Measurements from ENCODE around the gene PALLD.
"Not testable (repeated sequence)": the region's sequence is repeated elsewhere in the genome, so short reads cannot be mapped to it uniquely, and the experiment has no call there.

The PALLD gene

DNA sequence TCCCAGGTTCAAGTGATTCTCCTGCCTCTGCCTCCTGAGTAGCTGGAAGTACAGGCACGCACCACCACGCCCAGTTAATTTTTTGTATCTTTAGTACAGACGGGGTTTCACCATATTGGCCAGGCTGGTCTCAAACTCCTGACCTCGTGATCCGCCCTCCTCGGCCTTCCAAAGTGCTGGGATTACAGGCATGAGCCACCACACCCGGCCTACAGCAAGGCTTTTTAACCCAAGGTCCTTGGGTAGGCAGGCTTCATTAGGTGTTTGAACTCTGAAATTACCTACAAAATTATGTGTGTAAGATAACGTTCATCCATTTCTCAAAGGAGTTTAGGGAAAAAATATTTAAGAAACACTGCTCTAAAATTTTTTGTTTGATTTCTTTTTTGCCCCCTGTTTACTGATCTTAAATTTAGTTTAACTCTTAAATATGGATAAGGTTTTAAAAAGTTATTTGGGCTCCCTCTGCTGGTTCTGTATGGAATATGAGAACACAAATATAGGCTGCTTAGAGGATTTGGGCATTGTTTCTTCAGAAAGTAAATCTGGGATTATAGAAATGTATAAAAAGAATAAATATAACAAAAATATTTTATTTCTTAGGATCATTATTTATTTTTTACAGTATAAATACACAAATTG lies 420.4 kb downstream of the PALLD start:
- DNase-seq (ENCODE audit: low spot score): peak; percentile 4

DNA sequence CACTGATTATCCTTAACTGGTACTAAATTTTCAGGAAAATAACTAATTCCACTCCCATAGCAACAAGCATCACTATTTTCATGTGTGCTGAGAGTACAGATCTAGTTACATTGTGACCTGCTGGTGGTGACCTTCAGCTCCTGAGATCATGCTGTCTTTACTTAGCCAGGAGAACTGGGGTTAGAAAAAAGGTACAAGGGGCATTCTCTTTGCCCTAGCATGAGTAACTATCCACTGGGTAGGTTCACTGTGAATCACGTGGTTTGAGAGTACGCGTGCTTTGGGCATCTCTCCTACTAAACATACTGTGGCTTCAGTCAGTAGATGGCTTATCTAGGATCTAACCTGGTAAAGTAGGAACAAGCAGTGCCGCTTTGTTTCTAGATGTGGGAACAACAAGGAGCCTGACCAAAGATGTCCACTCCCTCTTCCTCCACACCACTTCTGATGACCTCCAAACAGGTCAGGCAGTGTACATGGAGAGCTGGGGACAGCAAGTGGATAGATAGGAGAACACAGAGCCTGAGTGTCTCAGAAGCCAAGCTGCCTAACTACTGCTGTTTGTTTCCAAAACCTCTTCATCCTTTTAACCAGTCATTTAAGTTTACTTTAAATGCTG lies 423.0 kb downstream of the PALLD start:
- no peak for DNase-seq (ENCODE audit: low spot score)

DNA sequence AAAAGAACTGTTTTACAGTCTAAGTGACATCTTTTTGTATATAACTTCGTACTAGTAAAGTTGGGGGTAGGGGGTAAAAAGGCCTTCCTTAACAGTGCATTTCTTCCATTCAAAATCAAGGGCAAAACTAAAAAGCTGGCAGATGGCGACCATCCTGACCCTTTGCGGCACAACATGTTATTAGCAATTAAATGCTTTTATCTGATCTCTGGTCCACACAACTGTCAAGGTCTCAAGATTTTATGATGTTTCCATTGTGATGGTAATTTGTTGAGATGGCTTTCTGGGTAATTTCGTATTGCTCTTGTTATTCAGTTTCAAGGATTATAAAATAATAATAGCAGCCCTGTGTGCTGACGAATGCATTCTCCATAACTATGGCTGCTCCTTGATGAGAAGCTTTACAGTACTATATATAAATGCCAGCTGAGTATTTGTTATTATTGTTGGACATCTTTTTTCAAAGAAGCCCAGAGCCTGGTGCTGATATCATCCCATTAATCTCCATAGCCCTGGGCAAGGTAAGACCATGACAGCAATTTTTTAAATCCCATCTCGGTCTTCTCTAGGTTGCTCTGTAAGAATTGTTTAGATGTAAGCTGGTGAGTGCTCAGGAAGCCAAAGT lies 423.7 kb downstream of the PALLD start:
- no peak for DNase-seq (ENCODE audit: low spot score)

DNA sequence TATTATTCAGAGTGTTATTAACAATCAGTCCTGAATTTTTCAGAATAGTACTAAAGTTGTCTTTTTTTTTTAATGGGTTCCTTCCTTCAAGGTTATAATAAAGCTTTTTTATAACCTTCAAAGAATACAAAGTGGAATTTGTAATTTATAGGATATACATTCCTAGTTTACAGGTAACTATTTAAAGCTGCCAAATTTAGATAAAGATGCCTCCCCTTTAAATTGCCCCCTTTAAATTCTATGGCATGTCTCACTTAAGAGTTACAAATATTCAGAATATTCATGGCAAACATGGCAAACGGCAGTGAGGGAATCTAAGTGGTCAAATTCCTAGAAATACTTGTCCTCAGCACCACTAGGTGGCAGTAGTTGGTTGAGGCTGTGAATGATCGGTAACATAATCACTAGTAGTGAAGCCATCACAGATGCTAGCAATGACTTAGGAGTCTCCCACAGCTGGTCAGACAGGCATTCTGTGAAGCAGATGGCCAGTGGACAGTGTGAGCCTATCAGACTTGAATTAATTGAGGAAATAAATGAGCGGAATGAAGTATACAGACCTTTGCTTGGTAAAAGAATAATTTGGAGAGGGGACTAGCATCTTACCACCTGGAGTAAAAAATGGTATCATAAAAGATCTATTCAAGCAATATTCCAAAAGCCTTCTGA lies 426.8 kb downstream of the PALLD start:
- peak; percentile 64 for DNase-seq (ENCODE audit: low spot score)

DNA sequence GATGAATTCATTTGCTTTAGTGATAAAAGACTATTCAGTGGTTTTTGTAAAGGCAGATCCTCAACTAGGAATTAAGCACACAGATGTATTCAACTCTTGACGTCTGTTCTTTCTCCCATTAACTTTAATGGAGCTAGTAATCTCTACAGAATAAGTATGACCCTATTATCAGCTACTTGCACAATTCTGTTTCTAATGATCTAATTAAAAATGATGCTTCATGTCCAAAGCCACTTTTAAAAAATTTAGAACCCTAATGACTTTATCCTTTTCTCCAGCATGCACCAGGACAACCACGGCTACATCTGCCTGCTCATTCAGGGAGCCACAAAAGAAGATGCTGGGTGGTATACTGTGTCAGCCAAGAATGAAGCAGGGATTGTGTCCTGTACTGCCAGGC lies 427.8 kb downstream of the PALLD start:
- DNase-seq (ENCODE audit: low spot score): no peak

DNA sequence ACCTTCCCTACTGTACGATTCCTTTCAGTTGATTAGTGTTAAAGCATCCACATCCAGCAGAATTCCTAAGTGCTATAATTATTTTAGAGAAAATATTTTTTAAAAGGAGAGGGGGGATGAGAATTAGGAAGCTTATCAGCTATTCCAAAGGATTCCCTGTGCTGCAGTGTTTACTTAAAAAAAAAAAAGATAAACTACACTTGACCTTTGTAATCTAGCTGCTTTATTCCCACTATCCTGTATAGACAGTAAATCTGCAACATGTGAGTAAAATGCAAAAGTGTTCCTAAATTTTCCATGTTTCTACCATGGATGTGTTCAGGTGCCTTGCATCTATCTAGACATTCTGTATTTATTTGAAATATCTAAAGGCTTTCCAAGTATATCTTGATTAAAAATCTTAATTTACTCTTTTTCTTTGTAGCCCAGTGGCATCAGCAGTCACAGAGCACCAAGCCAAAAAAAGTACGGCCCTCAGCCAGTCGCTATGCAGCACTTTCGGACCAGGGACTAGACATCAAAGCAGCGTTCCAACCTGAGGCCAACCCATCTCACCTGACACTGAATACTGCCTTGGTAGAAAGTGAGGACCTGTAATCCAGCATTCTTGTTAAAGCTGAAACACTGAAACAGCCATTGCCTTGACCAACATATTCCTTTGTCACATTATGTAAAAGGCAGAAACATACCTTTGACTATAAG lies 429.1 kb downstream of the PALLD start:
- no peak for DNase-seq (ENCODE audit: low spot score)

DNA sequence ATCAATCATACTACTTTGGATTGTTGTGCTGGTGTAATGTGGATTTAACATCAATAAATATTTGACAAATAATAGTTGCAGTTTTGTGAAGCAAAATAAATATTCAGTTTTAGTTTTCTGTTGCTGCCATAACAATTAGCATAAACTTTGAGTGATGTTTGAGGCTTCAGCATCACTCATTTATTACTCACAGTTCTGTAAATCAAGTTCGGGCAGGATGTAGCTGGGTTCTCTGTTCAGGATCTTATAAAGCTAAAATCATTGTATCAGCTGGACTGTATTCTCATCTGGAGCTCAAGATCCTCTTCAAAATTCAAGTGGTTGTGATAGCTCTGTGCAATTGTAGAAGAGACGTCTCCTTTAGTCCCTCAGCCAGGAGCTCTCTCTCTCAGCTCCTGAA lies 431.5 kb downstream of the PALLD start:
- no peak for DNase-seq (ENCODE audit: low spot score)

DNA sequence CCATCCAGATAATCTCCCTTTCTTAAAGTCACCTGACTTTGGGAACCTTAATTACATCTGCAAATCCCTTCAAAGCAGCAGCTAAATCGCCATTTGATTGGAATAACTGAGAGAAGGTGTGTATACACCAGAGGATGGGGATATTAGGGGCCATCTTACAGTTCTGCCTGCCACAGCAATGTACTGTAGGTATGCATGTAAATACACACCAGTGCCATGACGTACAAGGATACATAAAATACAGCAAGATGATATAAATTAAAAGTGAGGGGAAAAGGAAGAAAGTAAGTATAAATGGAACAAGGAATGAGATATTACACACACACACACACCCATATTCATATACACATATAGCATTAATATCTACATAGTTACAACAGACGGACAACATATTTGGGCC lies 432.0 kb downstream of the PALLD start:
- DNase-seq (ENCODE audit: low spot score): no peak

DNA sequence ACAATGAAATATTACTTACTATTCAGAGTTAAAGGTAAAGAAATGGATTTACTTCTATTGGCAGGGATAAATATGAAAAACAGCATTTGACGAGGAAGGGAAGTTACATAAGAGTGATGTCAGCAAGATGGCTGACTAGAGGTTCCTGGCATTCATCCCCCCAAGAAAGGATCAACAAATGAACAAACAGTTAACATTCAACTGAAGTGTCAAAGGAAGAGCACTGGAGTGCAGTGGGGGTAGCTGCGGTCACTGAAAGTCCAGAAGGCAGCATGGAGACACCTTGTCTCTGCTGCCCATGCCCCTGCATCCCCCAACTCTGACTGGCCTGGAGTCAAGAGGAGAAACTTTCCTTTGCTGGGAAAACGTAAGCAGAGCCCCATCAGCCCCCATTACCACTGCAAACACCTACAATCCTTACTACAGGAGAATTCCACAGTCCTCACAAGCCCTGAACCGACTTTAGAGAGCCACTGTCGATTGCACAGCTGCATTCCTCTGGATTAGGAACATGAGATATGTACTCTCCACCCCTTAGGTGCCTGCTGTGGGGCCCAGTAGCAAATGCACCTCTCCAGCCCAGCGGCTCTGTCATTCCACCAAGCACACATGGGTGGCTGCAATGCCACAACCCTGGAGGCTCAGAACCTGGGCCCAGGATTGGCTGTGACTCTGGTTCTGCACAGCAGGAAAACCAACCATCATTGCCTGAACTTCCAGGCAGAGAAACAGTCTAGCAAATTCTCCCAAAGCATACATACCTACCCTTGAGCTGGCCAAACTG lies 433.8 kb downstream of the PALLD start:
- DNase-seq (ENCODE audit: low spot score): no peak

DNA sequence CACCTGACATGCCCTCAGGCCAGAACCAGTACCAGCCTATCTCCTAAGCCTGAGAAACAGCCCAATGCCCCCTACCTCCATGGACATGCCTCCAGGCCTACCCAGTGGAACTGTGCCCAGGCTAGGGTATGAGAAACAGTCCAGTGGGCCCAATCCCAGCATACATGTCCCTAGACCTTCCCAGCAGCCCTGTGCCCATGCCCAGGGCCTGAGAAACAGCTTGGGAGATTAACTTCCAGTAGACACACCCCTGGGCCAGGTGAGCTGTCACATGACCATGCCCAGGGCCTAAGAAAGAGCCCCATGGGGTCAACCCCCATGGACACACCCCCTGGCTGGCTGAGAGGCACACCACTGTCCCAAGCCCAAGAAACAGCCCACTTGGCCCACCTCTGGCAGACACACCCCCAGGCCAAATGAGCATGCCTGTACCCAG lies 434.4 kb downstream of the PALLD start:
- DNase-seq (ENCODE audit: low spot score): no peak

DNA sequence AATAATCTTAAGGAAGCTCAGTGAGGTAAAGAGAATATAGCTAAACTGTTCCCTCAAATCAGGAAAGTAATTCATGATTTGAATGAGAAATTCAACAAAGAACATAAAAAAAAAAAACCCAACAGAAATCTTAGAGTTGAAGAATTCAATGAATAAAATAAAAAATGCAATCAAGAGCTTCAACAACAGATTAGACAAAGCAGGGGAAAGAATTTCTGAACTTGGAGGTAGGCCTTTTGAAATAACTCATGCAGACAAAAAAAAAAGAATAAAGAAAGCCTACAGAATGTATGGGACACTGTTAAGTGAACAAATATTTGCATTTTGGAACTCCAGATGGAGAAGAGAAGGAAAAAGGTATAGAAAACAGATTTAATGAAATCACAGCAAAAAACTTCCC lies 435.3 kb downstream of the PALLD start:
- no peak for DNase-seq (ENCODE audit: low spot score)

DNA sequence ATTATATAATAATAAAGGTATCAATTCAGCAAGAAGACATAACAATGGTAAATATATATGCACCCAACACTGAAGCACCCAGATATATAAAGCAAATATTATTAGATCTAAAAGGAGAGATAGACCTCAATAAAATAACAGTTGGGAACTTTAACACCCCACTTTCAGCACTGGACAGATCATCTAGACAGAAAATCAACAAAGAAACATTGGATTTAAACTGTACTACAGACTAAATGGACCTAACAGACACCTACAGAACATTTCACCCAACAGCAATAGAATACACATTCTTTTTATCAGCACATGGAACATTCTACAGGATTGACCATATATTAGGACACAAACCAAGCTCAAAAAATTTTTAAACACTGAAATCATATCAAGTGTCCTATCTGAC lies 436.6 kb downstream of the PALLD start:
- DNase-seq (ENCODE audit: low spot score): no peak

DNA sequence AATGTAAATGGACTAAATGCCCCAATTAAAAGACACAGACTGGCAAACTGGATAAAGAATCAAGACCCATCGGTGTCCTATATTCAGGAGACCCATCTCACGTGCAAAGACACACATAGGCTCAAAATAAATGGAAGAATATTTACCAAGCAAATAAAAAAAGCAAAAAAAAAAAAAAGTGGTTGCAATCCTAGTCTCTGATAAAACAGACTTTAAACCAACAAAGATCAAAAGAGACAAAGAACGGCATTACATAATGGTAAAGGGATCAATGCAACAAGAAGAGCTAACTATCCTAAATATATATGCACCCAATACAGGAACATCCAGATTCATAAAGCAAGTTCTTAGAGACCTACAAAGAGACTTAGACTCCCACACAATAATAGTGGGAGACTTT lies 440.6 kb downstream of the PALLD start:
- not testable (repeated sequence) for DNase-seq (ENCODE audit: low spot score)

DNA sequence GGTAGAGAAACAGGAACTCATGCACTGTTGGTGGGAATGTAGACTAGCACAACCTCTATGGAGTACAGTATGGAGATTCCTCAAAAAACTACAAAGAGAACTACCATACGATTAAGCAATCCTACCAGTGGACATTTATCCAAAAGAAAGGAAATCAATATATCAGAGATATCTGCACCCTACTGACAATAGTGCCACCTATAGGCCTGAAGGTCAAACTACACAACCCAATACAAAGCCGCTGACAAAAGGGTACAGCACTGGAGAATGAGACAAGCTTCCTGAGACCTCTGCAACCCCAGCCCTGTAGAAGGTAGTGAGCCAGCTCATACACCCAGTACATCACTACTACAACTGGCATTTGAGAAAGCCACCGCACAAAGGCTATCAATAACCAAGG lies 446.1 kb downstream of the PALLD start:
- DNase-seq (ENCODE audit: low spot score): peak; percentile 2

DNA sequence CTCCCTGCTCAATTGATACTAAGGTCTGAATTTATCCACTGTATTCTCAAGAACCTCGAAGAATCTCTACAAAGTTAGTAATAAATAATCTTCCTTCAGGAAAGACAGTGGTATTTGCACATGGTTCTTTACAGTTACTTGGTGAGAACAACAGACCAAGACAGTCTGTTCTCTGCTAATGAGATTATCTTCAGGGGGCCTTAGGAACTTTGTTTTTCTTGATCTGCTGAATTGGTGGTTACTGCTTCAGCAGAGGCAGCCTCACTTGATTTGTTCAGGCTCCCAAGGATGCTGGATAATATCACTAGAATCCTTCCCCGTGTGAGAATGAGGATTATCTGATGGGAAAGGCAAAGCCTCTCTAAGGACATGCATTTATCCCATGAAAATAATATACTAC lies 448.4 kb downstream of the PALLD start:
- no peak for DNase-seq (ENCODE audit: low spot score)

DNA sequence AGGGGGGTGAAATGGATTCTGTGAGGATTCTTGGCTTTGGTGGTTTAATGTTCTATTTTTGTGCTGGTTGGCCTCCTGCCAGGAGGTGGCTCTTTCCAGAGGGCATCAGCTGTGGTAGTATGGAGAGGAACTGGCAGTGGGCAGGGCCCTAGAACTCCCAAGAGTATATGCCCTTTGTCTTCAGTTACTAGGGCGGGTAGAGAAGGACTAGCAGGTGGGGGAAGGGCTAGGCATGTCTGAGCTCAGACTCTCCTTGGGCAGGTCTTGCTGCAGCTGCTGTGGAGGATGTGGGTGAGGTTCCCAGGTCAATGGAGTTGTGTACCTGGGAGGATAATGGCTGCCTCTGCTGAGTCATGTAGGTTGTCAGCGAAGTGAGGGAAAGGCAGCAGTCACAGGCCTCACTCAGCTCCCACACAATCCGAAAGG lies 456.0 kb downstream of the PALLD start:
- DNase-seq (ENCODE audit: low spot score): not testable (repeated sequence)

DNA sequence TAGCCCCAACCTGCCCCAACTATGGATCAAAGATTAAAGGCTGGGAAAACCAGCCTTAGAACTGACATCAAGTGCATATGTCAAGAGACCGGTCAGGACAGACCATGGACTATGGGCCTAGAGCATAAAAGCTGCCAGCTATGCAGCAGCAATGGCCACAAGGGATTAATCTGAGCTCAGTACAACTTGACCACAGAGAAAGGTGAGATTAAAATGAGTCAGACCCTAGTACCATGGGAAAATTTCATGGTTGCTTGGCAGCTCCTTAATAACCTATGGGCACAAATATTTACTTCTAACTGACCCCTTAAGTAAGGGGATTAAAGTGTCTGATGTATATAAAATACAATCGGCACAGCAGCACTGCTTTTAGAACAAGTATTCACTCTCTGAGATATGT lies 458.8 kb downstream of the PALLD start:
- no peak for DNase-seq (ENCODE audit: low spot score)

DNA sequence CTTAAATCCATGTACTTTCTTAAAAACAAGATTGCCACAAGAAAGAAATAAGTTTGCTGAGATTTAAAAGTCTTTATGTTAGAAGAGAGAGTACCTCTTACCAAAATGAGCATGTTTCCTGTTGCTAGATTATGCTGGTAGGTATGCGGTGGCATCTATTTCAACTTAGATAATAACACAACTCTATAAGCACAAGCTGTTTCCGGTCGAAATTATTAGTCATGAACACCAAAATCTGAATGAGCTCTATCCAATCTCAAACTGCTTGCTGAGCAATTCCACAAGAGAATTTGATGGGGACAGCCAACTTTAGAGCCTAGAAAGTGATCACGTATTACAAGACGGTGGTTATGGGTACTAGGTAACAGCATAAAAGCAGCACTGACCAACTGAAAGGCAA lies 463.9 kb downstream of the PALLD start:
- DNase-seq (ENCODE audit: low spot score): no peak

DNA sequence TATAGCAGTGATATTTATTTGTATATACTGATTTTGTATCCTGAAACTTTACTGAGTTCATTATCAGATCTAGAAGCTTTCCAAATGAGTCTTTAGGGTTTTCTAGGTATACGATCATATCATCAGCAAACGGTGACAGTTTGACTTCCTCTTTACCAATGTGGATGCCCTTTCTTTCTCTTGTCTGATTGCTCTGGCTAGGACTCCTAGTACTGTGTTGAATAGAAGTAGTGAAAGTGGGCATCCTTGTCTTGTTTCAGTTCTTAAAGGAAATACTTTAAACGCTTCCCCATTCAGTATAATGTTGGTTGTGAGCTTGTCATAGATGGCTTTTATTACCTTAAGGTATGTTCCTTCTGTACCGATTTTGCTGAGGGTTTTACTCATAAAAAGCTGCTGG lies 475.7 kb downstream of the PALLD start:
- no peak for DNase-seq (ENCODE audit: low spot score)
